GM18909 (cell line): Measurements from ENCODE around the gene KRTAP9-8.
"Not testable (repeated sequence)": the region's sequence is repeated elsewhere in the genome, so short reads cannot be mapped to it uniquely, and the experiment has no call there.

Source experiments
- ATAC-seq: cut with Tn5 transposase; IDR thresholded peaks from one replicate; pipeline ENCODE4 v1.9.1; 2021; ENCODE audit warnings: mild to moderate bottlenecking; ENCODE audit not compliant: unreplicated experiment, poor library complexity

The KRTAP9-8 gene, protein sequence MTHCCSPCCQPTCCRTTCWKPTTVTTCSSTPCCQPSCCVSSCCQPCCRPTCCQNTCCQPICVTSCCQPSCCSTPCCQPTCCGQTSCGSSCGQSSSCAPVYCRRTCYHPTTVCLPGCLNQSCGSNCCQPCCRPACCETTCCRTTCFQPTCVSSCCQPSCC

DNA sequence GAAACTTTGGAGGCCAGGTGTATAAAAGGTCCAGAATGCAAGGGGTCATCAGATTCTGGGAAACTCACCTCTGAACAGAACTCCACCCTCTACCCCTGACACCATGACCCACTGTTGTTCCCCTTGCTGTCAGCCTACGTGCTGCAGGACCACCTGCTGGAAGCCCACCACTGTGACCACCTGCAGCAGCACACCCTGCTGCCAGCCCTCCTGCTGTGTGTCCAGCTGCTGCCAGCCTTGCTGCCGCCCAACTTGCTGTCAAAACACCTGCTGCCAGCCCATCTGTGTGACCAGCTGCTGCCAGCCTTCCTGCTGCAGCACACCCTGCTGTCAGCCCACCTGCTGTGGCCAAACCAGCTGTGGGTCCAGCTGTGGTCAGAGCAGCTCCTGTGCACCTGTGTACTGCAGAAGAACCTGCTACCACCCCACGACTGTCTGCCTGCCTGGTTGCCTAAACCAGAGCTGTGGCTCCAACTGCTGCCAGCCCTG, at the start of gene KRTAP9-8:
TSS of gene KRTAP9-8 (plus strand) at position 51 of the 489 bp plus-strand sequence. CDS start at position 104, 53 bp downstream.
- ATAC-seq = not testable (repeated sequence)

DNA sequence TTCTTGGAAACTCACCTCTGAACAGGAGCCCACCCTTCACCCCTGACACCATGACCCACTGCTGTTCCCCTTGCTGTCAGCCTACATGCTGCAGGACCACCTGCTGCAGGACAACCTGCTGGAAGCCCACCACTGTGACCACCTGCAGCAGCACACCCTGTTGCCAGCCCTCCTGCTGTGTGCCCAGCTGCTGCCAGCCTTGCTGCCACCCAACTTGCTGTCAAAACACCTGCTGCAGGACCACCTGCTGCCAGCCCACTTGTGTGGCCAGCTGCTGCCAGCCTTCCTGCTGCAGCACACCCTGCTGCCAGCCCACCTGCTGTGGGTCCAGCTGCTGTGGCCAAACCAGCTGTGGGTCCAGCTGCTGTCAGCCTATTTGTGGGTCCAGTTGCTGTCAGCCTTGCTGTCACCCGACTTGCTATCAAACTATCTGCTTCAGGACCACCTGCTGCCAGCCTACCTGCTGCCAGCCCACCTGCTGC, 47.9 kb upstream of the KRTAP9-8 start, which contains the start of gene KRTAP9-1:
TSS of gene KRTAP9-1 (plus strand) at position 51 of the 482 bp plus-strand sequence. CDS start at position 51, 0 bp downstream.
- not testable (repeated sequence) for ATAC-seq

DNA sequence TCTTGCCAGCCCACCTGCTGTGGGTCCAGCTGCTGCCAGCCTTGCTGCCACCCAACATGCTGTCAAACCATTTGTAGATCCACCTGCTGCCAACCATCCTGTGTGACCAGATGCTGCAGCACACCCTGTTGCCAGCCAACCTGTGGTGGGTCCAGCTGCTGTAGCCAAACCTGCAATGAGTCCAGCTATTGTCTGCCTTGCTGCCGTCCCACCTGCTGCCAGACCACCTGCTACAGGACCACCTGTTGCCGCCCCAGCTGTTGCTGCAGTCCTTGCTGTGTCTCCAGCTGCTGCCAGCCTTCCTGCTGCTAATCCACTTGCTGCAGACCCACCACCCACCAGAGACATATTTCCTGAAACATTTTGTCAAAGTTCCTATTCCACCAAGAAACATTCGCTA, 47.5 kb upstream of the KRTAP9-8 start:
- no peak for ATAC-seq

- no peak for ATAC-seq
Measured at GRCh38 chr17:41196068-41196467, 41.7 kb upstream of the KRTAP9-8 start.

GRCh38 chr17:41199421-41200078, 38.2 kb upstream of the KRTAP9-8 start:
- no peak for ATAC-seq

GRCh38 chr17:41211845-41212466, 25.8 kb upstream of the KRTAP9-8 start:
- no peak for ATAC-seq

GRCh38 chr17:41212524-41213169, 25.2 kb upstream of the KRTAP9-8 start:
- no peak for ATAC-seq

- ATAC-seq = no peak
Measured at GRCh38 chr17:41215681-41216080, 22.1 kb upstream of the KRTAP9-8 start.

DNA sequence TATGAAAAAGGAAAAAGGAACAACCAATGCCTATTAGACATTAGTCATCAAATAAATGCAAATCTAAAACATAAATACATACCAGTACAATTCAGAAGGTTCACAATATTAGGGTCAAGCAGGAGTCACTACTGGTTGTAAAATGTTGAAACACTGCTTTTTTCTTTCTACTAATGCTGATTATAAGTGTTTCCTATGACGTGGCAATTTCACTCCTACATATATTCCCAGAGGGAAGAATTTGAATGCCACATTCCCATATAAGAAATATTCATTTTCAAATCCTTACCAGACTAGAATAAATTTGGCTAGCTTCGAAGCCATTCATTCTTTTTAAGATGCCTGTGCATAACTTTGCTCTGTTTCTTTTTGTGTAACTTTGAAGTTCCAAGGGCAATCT, 14.0 kb upstream of the KRTAP9-8 start:
- no peak for ATAC-seq

DNA sequence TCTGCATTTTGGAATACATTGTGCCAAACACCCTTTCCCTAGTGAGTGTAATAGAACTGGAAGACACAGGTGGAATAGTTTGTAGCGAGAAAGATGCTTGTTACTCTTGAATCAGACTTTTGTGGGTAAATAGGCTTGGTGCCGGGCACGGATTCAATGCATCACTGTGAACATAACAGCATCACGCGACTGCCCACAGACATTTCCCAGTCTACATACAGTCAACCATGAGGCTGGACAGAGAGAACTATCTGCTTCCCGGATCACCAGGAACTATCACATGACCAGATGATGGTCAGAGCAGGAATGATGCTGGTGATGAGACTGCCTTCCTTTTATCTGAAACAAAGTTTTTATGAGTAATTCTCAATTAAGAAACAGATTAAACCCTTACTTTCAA, 11.7 kb upstream of the KRTAP9-8 start:
- ATAC-seq = no peak

GRCh38 chr17:41226598-41227095, 11.2 kb upstream of the KRTAP9-8 start, which contains the start of gene KRTAP9-2:
KRTAP9-2 (plus strand) TSS chr17:41226648; CDS start chr17:41226655, 7 bp downstream.
- ATAC-seq = not testable (repeated sequence)

- ATAC-seq = no peak
Measured at GRCh38 chr17:41230094-41230493, 7.7 kb upstream of the KRTAP9-8 start.

- ATAC-seq = no peak
Measured at GRCh38 chr17:41231731-41232130, 6.1 kb upstream of the KRTAP9-8 start.

DNA sequence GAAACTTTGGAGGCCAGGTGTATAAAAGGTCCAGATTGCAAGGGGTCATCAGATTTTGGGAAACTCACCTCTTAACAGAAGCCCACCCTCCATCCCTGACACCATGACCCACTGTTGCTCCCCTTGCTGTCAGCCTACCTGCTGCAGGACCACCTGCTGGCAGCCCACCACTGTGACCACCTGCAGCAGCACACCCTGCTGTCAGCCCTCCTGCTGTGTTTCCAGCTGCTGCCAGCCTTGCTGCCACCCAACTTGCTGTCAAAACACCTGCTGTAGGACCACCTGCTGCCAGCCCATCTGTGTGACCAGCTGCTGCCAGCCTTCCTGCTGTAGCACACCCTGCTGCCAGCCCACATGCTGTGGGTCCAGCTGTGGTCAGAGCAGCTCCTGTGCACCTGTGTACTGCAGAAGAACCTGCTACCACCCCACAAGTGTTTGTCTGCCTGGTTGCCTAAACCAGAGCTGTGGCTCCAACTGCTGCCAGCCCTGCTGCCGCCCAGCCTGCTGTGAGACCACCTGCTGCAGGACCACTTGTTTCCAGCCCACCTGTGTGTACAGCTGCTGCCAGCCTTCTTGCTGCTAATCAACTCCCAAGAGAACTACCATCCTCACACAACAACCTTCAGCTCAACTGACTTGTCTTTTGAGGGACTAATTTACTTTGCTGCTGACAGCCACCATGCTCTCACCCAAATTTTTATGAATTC, 5.2 kb upstream of the KRTAP9-8 start, which contains the start of gene KRTAP9-3:
TSS of gene KRTAP9-3 (plus strand) at position 51 of the 707 bp plus-strand sequence. CDS start at position 104, 53 bp downstream.
- not testable (repeated sequence) for ATAC-seq

GRCh38 chr17:41237116-41237515, 683 bp upstream of the KRTAP9-8 start:
- not testable (repeated sequence) for ATAC-seq

DNA sequence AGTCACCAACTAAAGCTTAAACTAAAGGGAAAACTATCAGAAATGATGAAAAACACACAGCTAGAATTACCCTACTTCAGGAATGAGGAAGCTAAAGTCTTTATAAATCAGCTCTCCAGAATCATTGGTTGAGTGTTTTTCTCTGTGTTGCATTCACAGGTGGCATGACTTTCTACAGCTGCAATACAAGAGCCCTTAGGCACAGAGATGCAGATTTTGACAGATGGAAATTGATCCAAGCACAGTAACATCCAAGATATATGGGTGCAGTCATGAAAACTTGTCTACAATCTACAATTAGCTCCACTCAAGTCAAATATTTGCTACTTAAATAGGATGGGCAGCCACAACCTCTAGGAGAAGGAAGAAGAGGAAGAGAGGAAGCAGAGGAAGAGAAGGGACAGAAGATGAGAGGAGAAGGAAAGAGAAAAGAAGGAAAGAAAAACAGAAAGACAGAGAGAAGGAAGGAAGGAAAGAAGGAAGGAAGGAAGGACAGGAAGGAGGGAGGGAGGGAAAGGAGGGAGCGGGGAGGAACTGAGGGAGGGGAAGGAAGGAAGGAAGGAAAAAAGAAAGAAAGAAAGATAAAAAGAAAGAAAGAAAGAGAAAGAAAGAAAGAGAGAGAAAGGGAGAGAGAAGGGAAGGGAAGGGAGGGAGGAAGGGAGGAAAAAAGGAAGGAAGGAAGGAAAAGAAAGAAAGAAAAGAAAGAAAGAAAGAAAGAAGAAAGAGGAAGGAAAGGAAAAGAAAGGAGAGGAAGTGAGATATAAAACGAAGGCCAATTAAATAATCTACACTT, 9.4 kb downstream of the KRTAP9-8 start:
- not testable (repeated sequence) for ATAC-seq

DNA sequence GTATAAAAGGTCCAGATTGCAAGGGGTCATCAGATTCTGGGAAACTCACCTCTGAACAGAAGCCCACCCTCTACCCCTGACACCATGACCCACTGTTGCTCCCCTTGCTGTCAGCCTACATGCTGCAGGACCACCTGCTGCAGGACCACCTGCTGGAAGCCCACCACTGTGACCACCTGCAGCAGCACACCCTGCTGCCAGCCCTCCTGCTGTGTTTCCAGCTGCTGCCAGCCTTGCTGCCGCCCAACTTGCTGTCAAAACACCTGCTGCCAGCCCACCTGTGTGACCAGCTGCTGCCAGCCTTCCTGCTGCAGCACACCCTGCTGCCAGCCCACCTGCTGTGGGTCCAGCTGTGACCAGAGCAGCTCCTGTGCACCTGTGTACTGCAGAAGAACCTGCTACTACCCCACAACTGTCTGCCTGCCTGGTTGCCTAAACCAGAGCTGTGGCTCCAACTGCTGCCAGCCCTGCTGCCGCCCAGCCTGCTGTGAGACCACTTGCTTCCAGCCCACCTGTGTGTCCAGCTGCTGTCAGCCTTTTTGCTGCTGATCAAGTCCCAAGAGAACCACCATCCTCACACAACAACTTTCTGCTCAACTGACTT, 11.9 kb downstream of the KRTAP9-8 start, which contains the start of gene KRTAP9-4:
TSS of gene KRTAP9-4 (plus strand) at position 51 of the 604 bp plus-strand sequence. CDS start at position 85, 34 bp downstream.
- not testable (repeated sequence) for ATAC-seq

GRCh38 chr17:41251261-41251660, 13.5 kb downstream of the KRTAP9-8 start:
- ATAC-seq = no peak
